ENCODE data around the gene FIGN.

- no peak for TF ChIP-seq SIN3A (IDR thresholded peaks at IDR 0.05; ENCODE audit: borderline replicate concordance, insufficient read depth, low read length)
- no peak for TF ChIP-seq POLR2AphosphoS5 (IDR thresholded peaks at IDR 0.05; ENCODE audit: low read depth, low read length)
- no peak for TF ChIP-seq REST (IDR thresholded peaks at IDR 0.05; ENCODE audit: insufficient read depth in 1 of 2, low read depth in 2 of 2, low read length in 2 of 2)
These were observed 91.6 kb downstream of the FIGN start for GRCh38 chr2:163644238-163644637.

All from PFSK-1 (cell line).